Measurements from ENCODE around the gene DCC. TPM values are rescaled to one million over a fixed set of nuclear protein-coding genes. Genes with fewer than 3 reads are reported as not detected.

Gene DCC, protein sequence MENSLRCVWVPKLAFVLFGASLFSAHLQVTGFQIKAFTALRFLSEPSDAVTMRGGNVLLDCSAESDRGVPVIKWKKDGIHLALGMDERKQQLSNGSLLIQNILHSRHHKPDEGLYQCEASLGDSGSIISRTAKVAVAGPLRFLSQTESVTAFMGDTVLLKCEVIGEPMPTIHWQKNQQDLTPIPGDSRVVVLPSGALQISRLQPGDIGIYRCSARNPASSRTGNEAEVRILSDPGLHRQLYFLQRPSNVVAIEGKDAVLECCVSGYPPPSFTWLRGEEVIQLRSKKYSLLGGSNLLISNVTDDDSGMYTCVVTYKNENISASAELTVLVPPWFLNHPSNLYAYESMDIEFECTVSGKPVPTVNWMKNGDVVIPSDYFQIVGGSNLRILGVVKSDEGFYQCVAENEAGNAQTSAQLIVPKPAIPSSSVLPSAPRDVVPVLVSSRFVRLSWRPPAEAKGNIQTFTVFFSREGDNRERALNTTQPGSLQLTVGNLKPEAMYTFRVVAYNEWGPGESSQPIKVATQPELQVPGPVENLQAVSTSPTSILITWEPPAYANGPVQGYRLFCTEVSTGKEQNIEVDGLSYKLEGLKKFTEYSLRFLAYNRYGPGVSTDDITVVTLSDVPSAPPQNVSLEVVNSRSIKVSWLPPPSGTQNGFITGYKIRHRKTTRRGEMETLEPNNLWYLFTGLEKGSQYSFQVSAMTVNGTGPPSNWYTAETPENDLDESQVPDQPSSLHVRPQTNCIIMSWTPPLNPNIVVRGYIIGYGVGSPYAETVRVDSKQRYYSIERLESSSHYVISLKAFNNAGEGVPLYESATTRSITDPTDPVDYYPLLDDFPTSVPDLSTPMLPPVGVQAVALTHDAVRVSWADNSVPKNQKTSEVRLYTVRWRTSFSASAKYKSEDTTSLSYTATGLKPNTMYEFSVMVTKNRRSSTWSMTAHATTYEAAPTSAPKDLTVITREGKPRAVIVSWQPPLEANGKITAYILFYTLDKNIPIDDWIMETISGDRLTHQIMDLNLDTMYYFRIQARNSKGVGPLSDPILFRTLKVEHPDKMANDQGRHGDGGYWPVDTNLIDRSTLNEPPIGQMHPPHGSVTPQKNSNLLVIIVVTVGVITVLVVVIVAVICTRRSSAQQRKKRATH (N-terminal part only)
- total RNA-seq = under 1 TPM in 3 of 10 donors, not detected in 7; 0.07 to 0.89 (median 0.11) TPM
- under 1 TPM in 1 of 2 donors, not detected in 1; under 0.01 TPM for polyA plus RNA-seq
- long read RNA-seq, donor 1 = 0 reads
- long read RNA-seq, donor 2 = 0 reads
- long read RNA-seq, donor 3 = 0 reads

DNA sequence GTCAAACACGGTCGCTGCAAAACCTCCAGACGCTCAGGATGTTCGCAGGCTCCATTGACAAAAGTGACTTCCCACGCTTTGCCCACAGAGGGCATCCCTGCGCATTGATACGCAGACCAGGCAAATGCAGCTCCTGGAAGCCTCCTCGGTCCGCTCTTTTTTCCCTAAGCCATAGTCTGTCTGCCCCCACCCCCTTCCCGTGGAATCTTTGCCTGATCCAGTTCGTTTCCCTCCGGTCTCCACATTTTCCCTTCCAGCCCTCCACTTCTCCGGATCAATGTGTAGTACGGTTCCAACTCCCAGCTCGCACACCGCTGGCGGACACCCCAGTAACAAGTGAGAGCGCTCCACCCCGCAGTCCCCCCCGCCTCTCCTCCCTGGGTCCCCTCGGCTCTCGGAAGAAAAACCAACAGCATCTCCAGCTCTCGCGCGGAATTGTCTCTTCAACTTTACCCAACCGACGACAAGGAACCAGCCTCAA is at the start of gene DCC:
Gene DCC, plus strand, starts transcription at position 307 of the 481 bp plus-strand sequence. CDS start 591 bp downstream, outside the sequence.
- peak in 4 of 8 donors; percentile 17 to 65 (median 48) for ATAC-seq
- Histone ChIP-seq H3K27me3 (peaks cover 3 to 89% (median 65%) of the 10 kb centered on the region in 7 donors), H3K4me1 (peaks cover 0 to 9% (median 0%) of the 10 kb centered on the region in 9 donors), H3K9me3 (no peaks in the 10 kb centered on the region), H3K36me3 (no peaks in the 10 kb centered on the region), H3K27ac (no peak within 1 kb of the TSS), H3K4me3 (peak within 1 kb of the TSS in 4 of 10 donors; percentile 17 to 26 (median 20))
- intact Hi-C loops (cut with DNase I) = loop anchor here in 3 of 10 donors (1.0 to 10.0 kb wide), 4 partner anchors 65 to 925 kb away; no protein-coding TSS in a partner anchor
- WGBS, 2 donors = 1% methylated on average over 27 of the region's 27 CpGs
- DNase-seq = peak in 1 of 2 donors; percentile 18
- TF ChIP-seq, protein P1, sequence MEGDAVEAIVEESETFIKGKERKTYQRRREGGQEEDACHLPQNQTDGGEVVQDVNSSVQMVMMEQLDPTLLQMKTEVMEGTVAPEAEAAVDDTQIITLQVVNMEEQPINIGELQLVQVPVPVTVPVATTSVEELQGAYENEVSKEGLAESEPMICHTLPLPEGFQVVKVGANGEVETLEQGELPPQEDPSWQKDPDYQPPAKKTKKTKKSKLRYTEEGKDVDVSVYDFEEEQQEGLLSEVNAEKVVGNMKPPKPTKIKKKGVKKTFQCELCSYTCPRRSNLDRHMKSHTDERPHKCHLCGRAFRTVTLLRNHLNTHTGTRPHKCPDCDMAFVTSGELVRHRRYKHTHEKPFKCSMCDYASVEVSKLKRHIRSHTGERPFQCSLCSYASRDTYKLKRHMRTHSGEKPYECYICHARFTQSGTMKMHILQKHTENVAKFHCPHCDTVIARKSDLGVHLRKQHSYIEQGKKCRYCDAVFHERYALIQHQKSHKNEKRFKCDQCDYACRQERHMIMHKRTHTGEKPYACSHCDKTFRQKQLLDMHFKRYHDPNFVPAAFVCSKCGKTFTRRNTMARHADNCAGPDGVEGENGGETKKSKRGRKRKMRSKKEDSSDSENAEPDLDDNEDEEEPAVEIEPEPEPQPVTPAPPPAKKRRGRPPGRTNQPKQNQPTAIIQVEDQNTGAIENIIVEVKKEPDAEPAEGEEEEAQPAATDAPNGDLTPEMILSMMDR (IDR thresholded peaks at IDR 0.05) = peak in 7 of 9 donors; percentile 26 to 50 (median 34)

DNA sequence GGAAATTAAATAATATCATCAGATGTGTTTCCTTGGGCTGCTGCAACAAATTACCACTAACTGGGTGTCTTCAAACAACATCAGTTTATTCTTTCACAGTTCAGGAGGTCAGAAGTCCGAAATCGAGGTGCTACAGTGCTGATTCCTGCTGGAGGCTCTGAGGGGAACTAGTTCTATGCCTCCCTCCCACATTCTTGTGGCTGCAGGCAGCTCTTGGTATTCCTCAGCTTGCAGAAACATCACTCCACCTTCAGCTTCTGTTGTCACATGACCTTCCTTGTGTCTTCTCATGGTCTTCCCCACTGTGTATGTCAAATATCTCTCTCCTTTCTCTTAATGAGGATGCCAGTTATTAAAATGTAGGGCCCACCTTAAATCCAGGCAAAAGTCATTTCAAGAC is 29.3 kb upstream of the DCC start:
- H3K4me1 ChIP-seq = no peaks in the 10 kb centered on the region
- no peak overlapping the region for H3K4me3 ChIP-seq
- no peak overlapping the region for H3K27ac ChIP-seq
- WGBS, 2 donors = 37 to 43% methylated on average over 2 of the region's 2 CpGs
- DNase-seq (no peak), ATAC-seq (no peak)
- no peaks in the 10 kb centered on the region for H3K36me3 ChIP-seq
- TF ChIP-seq, protein P1 (IDR thresholded peaks at IDR 0.05) = no peak
- H3K27me3 ChIP-seq = no peaks in the 10 kb centered on the region
- peaks cover 0 to 11% (median 0%) of the 10 kb centered on the region in 11 donors for H3K9me3 ChIP-seq
- intact Hi-C loops (cut with DNase I) = no loop called here

DNA sequence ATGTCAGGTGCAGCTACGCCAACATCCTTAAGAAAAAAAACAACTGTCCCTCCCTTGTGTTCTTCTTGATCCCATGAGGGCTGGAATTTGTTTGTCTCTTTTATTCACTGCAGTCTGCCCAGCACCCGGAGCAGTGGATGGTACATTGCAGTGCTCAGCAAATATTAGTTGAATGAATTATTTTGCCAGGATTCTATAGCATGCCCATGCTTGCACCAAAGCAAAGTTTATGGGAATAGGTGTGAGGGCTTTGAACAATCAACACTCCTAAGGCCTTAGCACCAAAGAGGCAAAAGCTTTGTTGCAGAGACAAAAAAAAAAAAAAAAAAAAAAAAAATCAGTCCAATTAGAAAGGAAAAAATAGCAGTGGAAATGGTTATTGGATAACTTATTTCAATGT is 28.7 kb upstream of the DCC start:
- TF ChIP-seq, protein P1 (IDR thresholded peaks at IDR 0.05) = no peak
- Histone ChIP-seq H3K4me1 (no peaks in the 10 kb centered on the region), H3K27ac (no peak overlapping the region), H3K9me3 (peaks cover 0 to 17% (median 0%) of the 10 kb centered on the region in 11 donors), H3K27me3 (no peaks in the 10 kb centered on the region), H3K36me3 (no peaks in the 10 kb centered on the region), H3K4me3 (no peak overlapping the region)
- intact Hi-C loops (cut with DNase I) = no loop called here
- ATAC-seq (no peak), DNase-seq (no peak)
- 73 to 88% methylated on average over 2 of the region's 2 CpGs for WGBS, 2 donors
